ENCODE results near the gene FIZ1.

The FIZ1 gene

DNA sequence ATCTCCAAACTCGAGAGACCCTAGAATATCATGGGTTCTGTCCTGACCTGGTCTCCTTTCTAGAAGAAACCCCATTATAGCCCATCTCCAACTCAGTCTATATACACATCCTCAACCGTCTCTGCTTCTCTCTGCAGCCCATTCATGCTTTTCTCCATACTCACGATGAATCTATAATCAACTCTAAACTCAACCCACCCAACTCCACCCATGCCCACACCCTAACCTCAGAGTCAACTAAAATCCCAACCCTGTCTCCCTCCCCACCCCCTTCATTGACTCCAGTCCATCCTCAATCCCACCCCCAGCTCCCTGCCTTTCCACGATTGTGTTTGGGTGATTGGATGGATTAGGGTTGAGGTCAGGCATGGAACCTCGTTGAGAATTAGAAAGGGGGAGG lies 55.8 kb downstream of the FIZ1 start:
- DNase-seq (ENCODE audit: low read depth in 2 of 2), result no peak

GRCh38 chr19:55542292-55542855 lies 56.9 kb downstream of the FIZ1 start:
- DNase-seq (ENCODE audit: low read depth in 2 of 2), result no peak
